SK-N-SH (cell line): Measurements from ENCODE around the gene TBC1D2B.

Experiments used
- CTCF ChIP-seq: fragments of 200-600 bp; sonication (generic); IDR thresholded peaks from 2 replicates; pipeline ENCODE4 v1.6.1; 2017; ENCODE audit warnings: antibody characterized with exemption, mild to moderate bottlenecking, moderate library complexity
- ELF1 ChIP-seq: IDR thresholded peaks from 2 replicates; pipeline ENCODE4 v1.4.0; 2012
- EP300 ChIP-seq, 2 experiments: IDR thresholded peaks; 2 replicates each; pipeline versions ENCODE4 v1.4.0 to v1.6.1; 2012; ENCODE audit warnings: borderline replicate concordance in 1 of 2, low read depth in 1 of 2, low read length in 1 of 2
- FOSL2 ChIP-seq: IDR thresholded peaks from 2 replicates; pipeline ENCODE4 v1.4.0; 2012; ENCODE audit warnings: low read depth, mild to moderate bottlenecking, moderate library complexity, borderline replicate concordance
- IRF3 ChIP-seq: fragments of 150-350 bp; IDR thresholded peaks from 2 replicates; pipeline ENCODE4 v1.6.1; 2016; ENCODE audit warnings: mild to moderate bottlenecking, low read depth, low read length
- MXI1 ChIP-seq: IDR thresholded peaks from 2 replicates; pipeline ENCODE4 v1.6.1; 2012; ENCODE audit warnings: mild to moderate bottlenecking, low read depth, low read length, improper control_type of control experiment
- NRF1 ChIP-seq: IDR thresholded peaks from 2 replicates; pipeline ENCODE4 v1.6.1; 2012; ENCODE audit warnings: low read depth, mild to moderate bottlenecking, low read length
- POLR2AphosphoS5 ChIP-seq: IDR thresholded peaks from 2 replicates; pipeline ENCODE4 v1.6.1; 2012; ENCODE audit warnings: low read depth, low read length
- RCOR1 ChIP-seq: fragments of 150-350 bp; IDR thresholded peaks from 2 replicates; pipeline ENCODE4 v1.6.1; 2017; ENCODE audit warnings: antibody characterized with exemption, low read length
- SIN3A ChIP-seq: IDR thresholded peaks from 2 replicates; pipeline ENCODE4 v1.6.1; 2012; ENCODE audit warnings: low read depth, mild to moderate bottlenecking, low read length, moderate library complexity, borderline replicate concordance
- TAF1 ChIP-seq: IDR thresholded peaks from 2 replicates; pipeline ENCODE4 v1.6.1; 2012; ENCODE audit warnings: low read depth, mild to moderate bottlenecking, low read length, moderate library complexity, borderline replicate concordance
- TEAD4 ChIP-seq: IDR thresholded peaks from 2 replicates; pipeline ENCODE4 v1.4.0; 2012; ENCODE audit warnings: mild to moderate bottlenecking, borderline replicate concordance; ENCODE audit not compliant: insufficient read depth
- TF ChIP-seq, protein P1 (sequence below): IDR thresholded peaks from 2 replicates; pipeline ENCODE4; 2012
- TF ChIP-seq, protein P2 (sequence below): IDR thresholded peaks from 2 replicates; pipeline ENCODE4 v1.4.0; 2012; ENCODE audit warnings: low read depth

GRCh38 chr15:78060232-78060631 is 17.3 kb downstream of the TBC1D2B start:
- TF ChIP-seq TEAD4 (no peak), NRF1 (no peak), RCOR1 (no peak), CTCF (no peak), EP300 (IDR thresholded peaks at IDR 0.05; ENCODE audit: borderline replicate concordance in 1 of 2, low read depth in 1 of 2, low read length in 1 of 2) (no peak), SIN3A (no peak), ELF1 (no peak), POLR2AphosphoS5 (no peak), IRF3 (no peak), TAF1 (no peak), MXI1 (no peak), FOSL2 (no peak)
- TF ChIP-seq, protein P1, sequence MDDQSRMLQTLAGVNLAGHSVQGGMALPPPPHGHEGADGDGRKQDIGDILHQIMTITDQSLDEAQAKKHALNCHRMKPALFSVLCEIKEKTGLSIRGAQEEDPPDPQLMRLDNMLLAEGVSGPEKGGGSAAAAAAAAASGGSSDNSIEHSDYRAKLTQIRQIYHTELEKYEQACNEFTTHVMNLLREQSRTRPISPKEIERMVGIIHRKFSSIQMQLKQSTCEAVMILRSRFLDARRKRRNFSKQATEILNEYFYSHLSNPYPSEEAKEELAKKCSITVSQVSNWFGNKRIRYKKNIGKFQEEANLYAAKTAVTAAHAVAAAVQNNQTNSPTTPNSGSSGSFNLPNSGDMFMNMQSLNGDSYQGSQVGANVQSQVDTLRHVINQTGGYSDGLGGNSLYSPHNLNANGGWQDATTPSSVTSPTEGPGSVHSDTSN, result no peak
- TF ChIP-seq, protein P2, sequence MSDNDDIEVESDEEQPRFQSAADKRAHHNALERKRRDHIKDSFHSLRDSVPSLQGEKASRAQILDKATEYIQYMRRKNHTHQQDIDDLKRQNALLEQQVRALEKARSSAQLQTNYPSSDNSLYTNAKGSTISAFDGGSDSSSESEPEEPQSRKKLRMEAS, result no peak
